Astrocyte of the spinal cord (primary cell): Measurements from ENCODE around the gene C9orf78.

Source experiments
- DNase-seq: peaks from one replicate; pipeline ENCODE4 v3.0.0; 2011; ENCODE audit warnings: low read depth, low spot score
- H3K4me3 ChIP-seq: 2 replicates; pipeline ENCODE4 v1.5.1; 2011; ENCODE audit warnings: low read depth, mild to moderate bottlenecking, low read length, moderate library complexity
- CTCF ChIP-seq: IDR thresholded peaks from 2 replicates; pipeline ENCODE4 v1.5.1; 2012; ENCODE audit warnings: low read depth, mild to moderate bottlenecking, low read length, inconsistent platforms
- in situ Hi-C: cut with HindIII; loops from 2 replicates; pipeline ENCODE4 v1.10.0; 2017; ENCODE audit warnings: low sequenced_read_pairs

C9orf78 gene, protein sequence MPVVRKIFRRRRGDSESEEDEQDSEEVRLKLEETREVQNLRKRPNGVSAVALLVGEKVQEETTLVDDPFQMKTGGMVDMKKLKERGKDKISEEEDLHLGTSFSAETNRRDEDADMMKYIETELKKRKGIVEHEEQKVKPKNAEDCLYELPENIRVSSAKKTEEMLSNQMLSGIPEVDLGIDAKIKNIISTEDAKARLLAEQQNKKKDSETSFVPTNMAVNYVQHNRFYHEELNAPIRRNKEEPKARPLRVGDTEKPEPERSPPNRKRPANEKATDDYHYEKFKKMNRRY

DNA sequence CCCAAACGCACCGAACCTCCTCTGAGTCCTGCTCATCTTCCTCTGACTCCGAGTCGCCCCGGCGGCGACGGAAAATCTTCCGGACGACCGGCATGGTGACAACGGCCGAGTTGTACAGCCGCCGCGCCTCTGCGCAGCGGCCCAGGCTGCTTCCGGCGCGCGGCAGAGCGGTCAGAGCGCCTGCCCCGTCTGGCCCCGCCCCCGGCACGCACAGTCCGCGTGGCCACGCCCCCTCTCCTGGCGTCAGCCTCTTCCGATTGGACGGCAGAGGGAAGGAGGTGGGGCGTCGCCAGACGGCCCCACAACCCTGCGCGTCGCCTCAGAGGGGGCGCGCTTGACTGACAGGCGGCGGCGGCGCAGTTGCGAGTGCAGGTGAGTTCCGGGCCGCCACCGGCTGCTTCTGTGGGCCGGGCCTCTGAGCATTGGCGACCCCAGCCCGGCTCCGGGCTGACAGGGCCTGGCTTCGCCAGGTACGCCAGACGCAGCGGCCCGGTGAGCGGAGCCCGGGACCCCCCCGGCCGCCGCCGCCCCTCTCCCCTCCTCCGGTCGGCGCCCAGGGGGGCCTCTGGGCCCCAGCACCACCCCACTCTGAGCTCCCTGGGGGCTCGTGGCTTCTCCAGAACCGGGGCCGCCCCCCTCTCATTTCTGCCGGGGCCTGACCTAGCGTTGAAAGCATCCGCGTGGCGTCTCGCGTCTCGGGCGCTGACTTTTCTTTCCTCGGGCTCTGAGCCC lies at the start of gene C9orf78, which contains the start of gene USP20:
C9orf78 (minus strand) TSS at position 148 of the 732 bp plus-strand sequence; CDS start at position 94, 54 bp downstream.
USP20 (plus strand) TSS at position 331 of the 732 bp plus-strand sequence. CDS start 17,098 bp downstream, outside the sequence.
- no peak for TF ChIP-seq CTCF
- DNase-seq = peak; percentile 95

GRCh38 chr9:129884220-129885017 lies 49.3 kb upstream of the C9orf78 start:
- peak overlapping the region; percentile 2 for H3K4me3 ChIP-seq
- TF ChIP-seq CTCF = no peak
- in situ Hi-C loops = no loop called here
- peak; percentile 72 for DNase-seq

More for the DNA sequence above, at the start of gene C9orf78, which contains the start of gene USP20:
- in situ Hi-C loops = no loop called here
- peak within 1 kb of the TSS; percentile 94 for H3K4me3 ChIP-seq

GRCh38 chr9:129881547-129882324 lies 46.7 kb upstream of the C9orf78 start:
- DNase-seq = no peak
- H3K4me3 ChIP-seq = no peak overlapping the region
- no peak for TF ChIP-seq CTCF
- in situ Hi-C loops = no loop called here

- peak; percentile 92 for DNase-seq
- TF ChIP-seq CTCF = peak; percentile 7
- in situ Hi-C loops = no loop called here
- no peak overlapping the region for H3K4me3 ChIP-seq
Measured at GRCh38 chr9:129880654-129881546, 45.8 kb upstream of the C9orf78 start.

- in situ Hi-C loops = no loop called here
- H3K4me3 ChIP-seq = no peak overlapping the region
- DNase-seq = no peak
- TF ChIP-seq CTCF = no peak
Measured at GRCh38 chr9:129879991-129880653, 45.0 kb upstream of the C9orf78 start.
